Mononuclear cell (primary cell): ENCODE data around the gene VPS26C. TPM values are rescaled to one million over a fixed set of nuclear protein-coding genes. Genes with fewer than 3 reads are reported as not detected.
"Not testable (repeated sequence)": the region's sequence is repeated elsewhere in the genome, so short reads cannot be mapped to it uniquely, and the experiment has no call there.

Experiments
- H3K27me3 ChIP-seq: 2 replicates; pipeline ENCODE4 v1.6.0; 2011; ENCODE audit warnings: low read length, control low read depth; ENCODE audit not compliant: insufficient read depth
- H3K4me1 ChIP-seq: 2 replicates; pipeline ENCODE4 v1.5.1; 2011; ENCODE audit warnings: mild to moderate bottlenecking, low read length, control low read depth; ENCODE audit not compliant: insufficient read depth
- H3K4me3 ChIP-seq: 2 replicates; pipeline ENCODE4 v1.5.1; 2011; ENCODE audit warnings: mild to moderate bottlenecking, low read length, moderate library complexity
- H3K9me3 ChIP-seq: 2 replicates; pipeline ENCODE4 v1.5.1; 2011; ENCODE audit warnings: low read depth, mild to moderate bottlenecking, control low read depth, low read length
- total RNA-seq: library from RNA; depleted of rRNA; stranded (reverse); fragments of >200 nt; gene quantifications from one replicate; pipeline ENCODE4 v1.2.3, GENCODE V29; 2012

VPS26C gene
- 57.3 TPM for total RNA-seq

GRCh38 chr21:37267269-37268185 is at the start of gene VPS26C:
TSS of gene VPS26C (minus strand) at chr21:37267334. CDS start at chr21:37267294, 40 bp downstream.
- H3K27me3 ChIP-seq, result no peaks in the 10 kb centered on the region
- H3K9me3 ChIP-seq, result no peaks in the 10 kb centered on the region
- H3K4me1 ChIP-seq, result peaks cover 21% of the 10 kb centered on the region
- peak within 1 kb of the TSS; percentile 67 for H3K4me3 ChIP-seq

GRCh38 chr21:37316072-37316471 is 48.9 kb upstream of the VPS26C start:
- not testable (repeated sequence) for H3K27me3 ChIP-seq, H3K4me3 ChIP-seq, H3K4me1 ChIP-seq, H3K9me3 ChIP-seq

GRCh38 chr21:37300114-37300751 is 33.1 kb upstream of the VPS26C start:
- no peaks in the 10 kb centered on the region for H3K27me3 ChIP-seq
- H3K4me1 ChIP-seq, result no peaks in the 10 kb centered on the region
- no peak overlapping the region for H3K4me3 ChIP-seq
- no peaks in the 10 kb centered on the region for H3K9me3 ChIP-seq

GRCh38 chr21:37297364-37297763 is 30.2 kb upstream of the VPS26C start:
- H3K4me3 ChIP-seq, result no peak overlapping the region
- no peaks in the 10 kb centered on the region for H3K4me1 ChIP-seq
- H3K27me3 ChIP-seq, result no peaks in the 10 kb centered on the region
- H3K9me3 ChIP-seq, result no peaks in the 10 kb centered on the region

GRCh38 chr21:37294679-37295078 is 27.5 kb upstream of the VPS26C start:
- Histone ChIP-seq H3K4me3 (no peak overlapping the region), H3K27me3 (no peaks in the 10 kb centered on the region), H3K4me1 (no peaks in the 10 kb centered on the region), H3K9me3 (no peaks in the 10 kb centered on the region)

GRCh38 chr21:37292941-37293340 is 25.8 kb upstream of the VPS26C start:
- Histone ChIP-seq H3K4me1 (no peaks in the 10 kb centered on the region), H3K27me3 (no peaks in the 10 kb centered on the region), H3K4me3 (no peak overlapping the region), H3K9me3 (no peaks in the 10 kb centered on the region)

GRCh38 chr21:37292041-37292440 is 24.9 kb upstream of the VPS26C start:
- H3K4me1 ChIP-seq, result no peaks in the 10 kb centered on the region
- no peaks in the 10 kb centered on the region for H3K27me3 ChIP-seq
- H3K9me3 ChIP-seq, result no peaks in the 10 kb centered on the region
- H3K4me3 ChIP-seq, result no peak overlapping the region

- H3K9me3 ChIP-seq, H3K4me3 ChIP-seq, H3K27me3 ChIP-seq, H3K4me1 ChIP-seq: not testable (repeated sequence)
Observed at GRCh38 chr21:37283191-37283710, 16.1 kb upstream of the VPS26C start.

- not testable (repeated sequence) for H3K4me1 ChIP-seq, H3K9me3 ChIP-seq, H3K27me3 ChIP-seq
- peak overlapping the region; percentile 14 for H3K4me3 ChIP-seq
Observed at GRCh38 chr21:37282602-37283001, 15.5 kb upstream of the VPS26C start.

GRCh38 chr21:37281993-37282392 is 14.9 kb upstream of the VPS26C start:
- H3K27me3 ChIP-seq, result no peaks in the 10 kb centered on the region
- H3K9me3 ChIP-seq, result no peaks in the 10 kb centered on the region
- peak overlapping the region; percentile 14 for H3K4me3 ChIP-seq
- no peaks in the 10 kb centered on the region for H3K4me1 ChIP-seq

GRCh38 chr21:37281579-37281978 is 14.4 kb upstream of the VPS26C start:
- Histone ChIP-seq H3K4me3 (no peak overlapping the region), H3K9me3 (no peaks in the 10 kb centered on the region), H3K27me3 (no peaks in the 10 kb centered on the region), H3K4me1 (no peaks in the 10 kb centered on the region)

GRCh38 chr21:37279271-37279670 is 12.1 kb upstream of the VPS26C start:
- not testable (repeated sequence) for H3K4me3 ChIP-seq, H3K4me1 ChIP-seq, H3K27me3 ChIP-seq, H3K9me3 ChIP-seq

- Histone ChIP-seq H3K27me3 (no peaks in the 10 kb centered on the region), H3K9me3 (no peaks in the 10 kb centered on the region), H3K4me3 (no peak overlapping the region), H3K4me1 (no peaks in the 10 kb centered on the region)
Observed at GRCh38 chr21:37278199-37278598, 11.1 kb upstream of the VPS26C start.

- Histone ChIP-seq H3K4me3 (no peak overlapping the region), H3K4me1 (no peaks in the 10 kb centered on the region), H3K9me3 (no peaks in the 10 kb centered on the region), H3K27me3 (no peaks in the 10 kb centered on the region)
Observed at GRCh38 chr21:37276377-37276776, 9.2 kb upstream of the VPS26C start.

- no peaks in the 10 kb centered on the region for H3K27me3 ChIP-seq
- no peaks in the 10 kb centered on the region for H3K9me3 ChIP-seq
- no peaks in the 10 kb centered on the region for H3K4me1 ChIP-seq
- H3K4me3 ChIP-seq, result no peak overlapping the region
Observed at GRCh38 chr21:37273911-37274690, 7.0 kb upstream of the VPS26C start.
